Activated naive CD8-positive, alpha-beta T cell treated with anti-CD3 and anti-CD28 coated beads, Interleukin-2, amount 10 ng/mL, durations not matched to agents 7 days and 5 days (primary cell): ENCODE results near the gene AMIGO3. TPM values are rescaled to one million over a fixed set of nuclear protein-coding genes. Genes with fewer than 3 reads are reported as not detected.

Experiments used
- ATAC-seq: fragments of 150-1000 bp; cut with Tn5 transposase; one replicate; pipeline ENCODE4 v1.10.0; 2021; ENCODE audit warnings: low read depth, moderate library complexity
- POLR2A ChIA-PET: fragments of 350-600 bp; sonication (Branson Sonifier 250); formaldehyde crosslinking; loops from one replicate; lab custom pipeline; 2021; ENCODE audit warnings: antibody characterized with exemption; lab: Charles Lee
- DNase-seq: peaks from one replicate; pipeline ENCODE4 v3.0.0; 2021
- H3K27ac Mint-ChIP-seq: one replicate; pipeline ENCODE4 v1.8.0; 2022; ENCODE audit warnings: mild to moderate bottlenecking, mixed read lengths
- H3K27me3 Mint-ChIP-seq: one replicate; pipeline ENCODE4 v1.8.0; 2022; ENCODE audit warnings: mild to moderate bottlenecking, moderate library complexity, mixed read lengths
- H3K36me3 Mint-ChIP-seq: one replicate; pipeline ENCODE4 v1.8.0; 2021; ENCODE audit warnings: mild to moderate bottlenecking, mixed read lengths
- H3K4me1 Mint-ChIP-seq: one replicate; pipeline ENCODE4 v1.8.0; 2021; ENCODE audit warnings: mixed read lengths
- H3K4me3 Mint-ChIP-seq: one replicate; pipeline ENCODE4 v1.8.0; 2022; ENCODE audit warnings: mild to moderate bottlenecking, moderate library complexity, mixed read lengths
- H3K9me3 Mint-ChIP-seq: one replicate; pipeline ENCODE4 v1.8.0; 2021; ENCODE audit warnings: mixed read lengths
- total RNA-seq, 2 experiments: library from RNA; stranded (reverse); gene quantifications; one replicate each; pipeline ENCODE4 v1.2.3, GENCODE V29; 2021

The AMIGO3 gene
- total RNA-seq, 2 experiments from 2014 or later: 0.61 to 2.0 TPM

GRCh38 chr3:49738067-49738713 is 18.7 kb upstream of the AMIGO3 start:
- no peak overlapping the region for H3K4me3 Mint-ChIP-seq
- DNase-seq (no peak), ATAC-seq (no peak)
- peaks cover 16% of the 10 kb centered on the region for H3K36me3 Mint-ChIP-seq
- H3K9me3 Mint-ChIP-seq: no peaks in the 10 kb centered on the region
- H3K4me1 Mint-ChIP-seq: peaks cover 3% of the 10 kb centered on the region
- no peak overlapping the region for H3K27ac Mint-ChIP-seq
- no peaks in the 10 kb centered on the region for H3K27me3 Mint-ChIP-seq
- POLR2A ChIA-PET: no interaction called here

- H3K27ac Mint-ChIP-seq: no peak overlapping the region
- ATAC-seq: no peak
- H3K36me3 Mint-ChIP-seq: peaks cover 20% of the 10 kb centered on the region
- no peak overlapping the region for H3K4me3 Mint-ChIP-seq
- no peaks in the 10 kb centered on the region for H3K9me3 Mint-ChIP-seq
- DNase-seq: no peak
- peaks cover 5% of the 10 kb centered on the region for H3K4me1 Mint-ChIP-seq
- POLR2A ChIA-PET: interaction anchor here (0.7 kb wide), 1 partner anchor 191 kb away, joined by 4 read pairs; no protein-coding TSS in a partner anchor
- H3K27me3 Mint-ChIP-seq: no peaks in the 10 kb centered on the region
Measured at GRCh38 chr3:49734752-49735151, 15.3 kb upstream of the AMIGO3 start.

GRCh38 chr3:49733551-49733950 is 14.1 kb upstream of the AMIGO3 start:
- peaks cover 17% of the 10 kb centered on the region for H3K36me3 Mint-ChIP-seq
- no peak overlapping the region for H3K27ac Mint-ChIP-seq
- H3K4me3 Mint-ChIP-seq: no peak overlapping the region
- peaks cover 3% of the 10 kb centered on the region for H3K4me1 Mint-ChIP-seq
- DNase-seq (no peak), ATAC-seq (no peak)
- no peaks in the 10 kb centered on the region for H3K27me3 Mint-ChIP-seq
- H3K9me3 Mint-ChIP-seq: no peaks in the 10 kb centered on the region
- POLR2A ChIA-PET: no interaction called here

GRCh38 chr3:49732597-49732996 is 13.1 kb upstream of the AMIGO3 start:
- no peaks in the 10 kb centered on the region for H3K27me3 Mint-ChIP-seq
- POLR2A ChIA-PET: no interaction called here
- peaks cover 2% of the 10 kb centered on the region for H3K4me1 Mint-ChIP-seq
- no peak overlapping the region for H3K27ac Mint-ChIP-seq
- no peaks in the 10 kb centered on the region for H3K9me3 Mint-ChIP-seq
- DNase-seq: no peak
- no peak overlapping the region for H3K4me3 Mint-ChIP-seq
- ATAC-seq: no peak
- H3K36me3 Mint-ChIP-seq: peaks cover 13% of the 10 kb centered on the region

DNA sequence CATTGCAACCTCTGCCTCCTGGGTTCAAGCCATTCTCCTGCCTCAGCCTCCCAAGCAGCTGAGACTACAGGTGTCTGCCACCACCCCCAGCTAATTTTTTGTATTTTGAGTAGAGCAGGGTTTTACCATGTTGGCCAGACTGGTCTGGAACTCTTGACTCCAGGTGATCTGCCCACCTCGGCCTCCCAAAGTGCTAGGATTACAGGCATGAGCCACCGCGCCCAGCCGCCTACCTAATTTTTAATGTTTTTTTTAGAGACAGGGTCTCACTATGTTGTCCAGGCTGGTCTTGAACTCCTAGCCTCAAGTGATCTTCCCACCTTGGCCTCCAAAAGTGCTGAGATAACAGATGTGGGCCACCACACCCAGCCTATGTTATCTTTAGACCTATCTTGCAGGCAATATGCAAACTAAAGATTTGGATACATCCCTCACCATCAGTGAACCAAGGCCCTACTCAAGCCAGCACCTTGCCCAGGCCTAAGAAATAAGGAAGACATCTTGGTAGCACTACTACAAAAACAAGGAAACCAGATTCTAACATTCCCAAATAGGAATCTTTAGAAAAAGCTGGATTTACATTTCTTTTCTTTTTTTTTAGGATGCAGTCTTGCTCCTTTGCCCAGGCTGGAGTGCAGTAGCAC is 10.6 kb upstream of the AMIGO3 start:
- H3K36me3 Mint-ChIP-seq: peaks cover 6% of the 10 kb centered on the region
- ATAC-seq: no peak

DNA sequence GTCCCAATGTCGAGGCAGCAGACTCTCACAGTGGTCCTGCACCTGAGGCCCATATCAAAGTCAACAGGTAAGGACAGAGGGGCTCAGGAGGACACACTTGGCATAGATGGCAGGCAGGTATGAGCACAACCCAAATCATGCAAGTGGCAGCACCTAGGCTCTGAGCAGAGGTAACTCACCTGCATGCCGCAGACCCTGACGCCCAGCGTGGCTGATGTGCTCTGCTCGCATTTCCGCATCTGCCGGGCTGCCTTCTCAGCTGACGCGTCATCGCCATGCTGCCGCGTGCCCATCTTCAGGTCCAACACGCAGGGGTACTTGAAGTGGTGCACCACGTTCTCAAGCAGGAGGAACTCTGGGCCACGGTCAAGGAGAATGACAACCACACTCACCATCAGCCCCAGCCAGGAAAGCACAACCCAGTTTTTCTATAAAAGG is 8.5 kb upstream of the AMIGO3 start:
- H3K9me3 Mint-ChIP-seq: no peaks in the 10 kb centered on the region
- H3K4me1 Mint-ChIP-seq: peaks cover 7% of the 10 kb centered on the region
- H3K4me3 Mint-ChIP-seq: no peak overlapping the region
- POLR2A ChIA-PET: no interaction called here
- no peak for ATAC-seq
- no peak for DNase-seq
- H3K27me3 Mint-ChIP-seq: no peaks in the 10 kb centered on the region
- H3K36me3 Mint-ChIP-seq: peaks cover 6% of the 10 kb centered on the region
- H3K27ac Mint-ChIP-seq: no peak overlapping the region

More for the DNA sequence above, 10.6 kb upstream of the AMIGO3 start:
- Mint-ChIP-seq H3K4me3 (no peak overlapping the region), H3K9me3 (no peaks in the 10 kb centered on the region), H3K27ac (no peak overlapping the region), H3K4me1 (peaks cover 3% of the 10 kb centered on the region), H3K27me3 (no peaks in the 10 kb centered on the region)
- DNase-seq: no peak
- POLR2A ChIA-PET: interaction anchor here (0.6 kb wide), 1 partner anchor 570 kb away, joined by 4 read pairs; no protein-coding TSS in a partner anchor

DNA sequence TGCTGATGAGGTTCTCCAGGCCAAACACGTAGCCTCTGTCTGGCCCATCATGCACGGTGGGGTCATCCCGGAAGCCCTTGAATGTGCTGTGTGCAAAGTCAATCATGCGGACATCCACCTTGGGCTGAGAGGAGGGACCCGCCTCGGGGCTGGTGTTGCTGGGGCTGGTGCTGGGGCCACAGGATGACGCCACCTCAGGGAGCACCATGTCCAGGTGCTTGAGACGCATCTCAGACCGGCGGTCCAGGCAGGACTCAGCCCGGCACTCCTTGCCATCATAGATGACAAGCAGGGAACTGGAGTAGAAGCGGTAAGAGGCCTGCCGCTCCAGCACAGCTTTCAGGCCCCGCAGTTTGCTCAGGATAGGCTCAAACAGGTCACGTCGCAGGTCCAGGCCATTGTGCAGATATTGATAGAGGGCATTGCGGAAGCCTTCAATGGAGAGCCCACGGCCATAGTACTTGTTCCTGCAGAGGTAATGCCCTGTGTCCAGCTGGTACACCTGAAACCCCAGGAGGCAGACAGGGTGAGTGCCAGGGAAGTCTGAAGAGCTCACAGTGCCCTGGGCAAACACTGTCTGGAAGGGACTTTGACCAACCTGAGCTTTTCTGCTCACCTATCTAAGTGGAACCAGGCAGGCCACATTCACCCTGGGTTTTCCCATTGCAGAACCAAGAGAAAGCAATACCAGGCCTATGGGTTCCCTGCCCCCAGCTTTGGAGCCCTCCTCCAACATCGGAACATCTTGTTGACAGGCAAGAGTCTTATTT is 7.9 kb upstream of the AMIGO3 start:
- ATAC-seq: no peak
- no peaks in the 10 kb centered on the region for H3K27me3 Mint-ChIP-seq
- H3K36me3 Mint-ChIP-seq: peaks cover 6% of the 10 kb centered on the region
- no peak for DNase-seq
- no peak overlapping the region for H3K27ac Mint-ChIP-seq
- POLR2A ChIA-PET: interaction anchor here (0.6 kb wide), 1 partner anchor 43 kb away, joined by 5 read pairs; no protein-coding TSS in a partner anchor
- peaks cover 13% of the 10 kb centered on the region for H3K4me1 Mint-ChIP-seq
- no peak overlapping the region for H3K4me3 Mint-ChIP-seq
- H3K9me3 Mint-ChIP-seq: no peaks in the 10 kb centered on the region

DNA sequence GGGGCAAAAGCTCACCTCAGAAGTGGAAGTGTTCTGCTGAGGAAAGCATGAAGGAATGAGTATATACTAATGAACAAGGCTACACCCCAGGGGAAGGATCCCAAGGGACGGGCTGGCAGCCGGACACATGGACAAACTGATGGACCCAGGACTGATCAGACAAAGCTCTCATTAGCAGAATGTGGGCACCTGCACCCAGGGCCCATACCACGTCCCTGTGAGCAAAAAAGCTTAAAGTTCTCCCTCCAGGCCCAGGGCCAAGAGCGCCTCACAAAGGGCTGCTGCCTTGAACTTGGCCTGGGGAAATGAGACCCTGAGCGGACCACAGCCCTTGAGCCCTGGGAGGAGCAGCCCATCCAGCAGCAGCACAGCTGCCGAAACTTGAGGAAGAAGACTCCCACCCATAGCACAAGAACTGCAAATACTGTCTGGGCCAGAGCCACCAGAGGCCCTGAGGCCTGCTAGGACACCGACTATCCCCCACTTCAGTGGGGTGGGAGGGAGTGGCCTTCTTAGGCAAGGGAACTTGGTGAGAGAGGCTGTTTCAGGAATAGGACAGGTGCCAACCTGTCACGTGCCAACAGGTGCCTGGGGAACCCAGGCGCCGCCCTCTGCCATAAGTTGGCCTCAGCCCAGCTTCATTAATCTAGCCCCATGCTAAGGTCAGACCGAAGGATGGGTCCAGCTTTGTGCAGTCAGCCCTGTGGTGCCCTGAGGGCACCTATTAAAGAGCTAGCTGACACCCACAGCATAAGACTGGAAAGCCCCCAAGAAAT is 6.6 kb upstream of the AMIGO3 start:
- Mint-ChIP-seq H3K4me3 (no peak overlapping the region), H3K27me3 (no peaks in the 10 kb centered on the region), H3K36me3 (peaks cover 2% of the 10 kb centered on the region), H3K4me1 (peaks cover 13% of the 10 kb centered on the region), H3K9me3 (no peaks in the 10 kb centered on the region), H3K27ac (no peak overlapping the region)
- POLR2A ChIA-PET: interaction anchor here (0.8 kb wide), 1 partner anchor 106 kb away, joined by 3 read pairs; no protein-coding TSS in a partner anchor
- ATAC-seq: no peak
- no peak for DNase-seq

- ATAC-seq (no peak), DNase-seq (peak; percentile 41)
- Mint-ChIP-seq H3K9me3 (no peaks in the 10 kb centered on the region), H3K27me3 (no peaks in the 10 kb centered on the region), H3K4me1 (peaks cover 13% of the 10 kb centered on the region), H3K27ac (peak overlapping the region; percentile 96), H3K36me3 (peaks cover 2% of the 10 kb centered on the region), H3K4me3 (peak overlapping the region; percentile 97)
- POLR2A ChIA-PET: interaction anchor here (0.8 to 2.2 kb wide), 6 partner anchors 10 to 184 kb away, joined by 3 to 9 read pairs (median 6); partner anchors contain the start of genes INKA1 and UBA7
Measured at GRCh38 chr3:49724586-49724985, 5.1 kb upstream of the AMIGO3 start.

- Mint-ChIP-seq H3K9me3 (no peaks in the 10 kb centered on the region), H3K27ac (peak within 1 kb of the TSS; percentile 96), H3K36me3 (peaks cover 2% of the 10 kb centered on the region), H3K27me3 (no peaks in the 10 kb centered on the region), H3K4me1 (peaks cover 17% of the 10 kb centered on the region), H3K4me3 (peak within 1 kb of the TSS; percentile 97)
- ATAC-seq: peak; percentile 80
- peak; percentile 95 for DNase-seq
- POLR2A ChIA-PET: interaction anchor here (0.5 to 2.2 kb wide), 11 partner anchors 9 to 206 kb away, joined by 3 to 9 read pairs (median 4); partner anchors contain the start of genes INKA1, MON1A and UBA7
Measured at GRCh38 chr3:49723628-49724551, 4.4 kb upstream of the AMIGO3 start, which contains the start of gene GMPPB. GMPPB (minus strand) TSS chr3:49723951; CDS start chr3:49723726, 225 bp downstream.

- DNase-seq: peak; percentile 68
- POLR2A ChIA-PET: interaction anchor here (0.5 to 2.2 kb wide), 14 partner anchors 8 to 206 kb away, joined by 3 to 9 read pairs (median 4); partner anchors contain the start of genes INKA1, MON1A and UBA7
Measured at GRCh38 chr3:49723296-49723627, 3.8 kb upstream of the AMIGO3 start.

More at GRCh38 chr3:49723296-49723627, 3.8 kb upstream of the AMIGO3 start:
- ATAC-seq: peak; percentile 22
- peaks cover 6% of the 10 kb centered on the region for H3K36me3 Mint-ChIP-seq
- H3K27ac Mint-ChIP-seq: peak overlapping the region; percentile 96
- peak overlapping the region; percentile 97 for H3K4me3 Mint-ChIP-seq
- no peaks in the 10 kb centered on the region for H3K27me3 Mint-ChIP-seq
- H3K4me1 Mint-ChIP-seq: peaks cover 23% of the 10 kb centered on the region
- H3K9me3 Mint-ChIP-seq: no peaks in the 10 kb centered on the region
